HG02642 (cell line): ENCODE data around the gene GNG10.

ENCODE experiments used
- ATAC-seq: cut with Tn5 transposase; IDR thresholded peaks from one replicate; pipeline ENCODE4 v1.9.1; 2021; ENCODE audit warnings: mild to moderate bottlenecking; ENCODE audit not compliant: unreplicated experiment, poor library complexity

The GNG10 gene

DNA sequence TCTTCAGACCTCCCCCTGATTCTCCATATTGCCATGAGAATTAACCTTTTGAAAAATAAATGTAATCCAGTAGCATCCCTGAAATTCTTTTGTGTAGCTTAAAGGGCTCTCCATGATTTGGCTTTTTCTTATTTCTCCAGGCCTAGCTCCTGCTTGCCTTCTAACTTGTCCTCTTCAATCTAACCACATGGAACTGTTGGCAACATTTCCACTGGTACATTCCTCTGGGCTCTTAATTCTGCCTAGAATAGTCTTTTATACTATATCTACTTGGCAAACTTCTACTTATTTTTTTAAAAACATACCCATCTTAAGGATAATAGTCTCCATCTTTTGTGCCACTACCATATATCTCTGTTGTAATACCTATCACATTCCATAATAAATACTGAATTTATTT, 54.1 kb downstream of the GNG10 start:
- ATAC-seq: no peak

DNA sequence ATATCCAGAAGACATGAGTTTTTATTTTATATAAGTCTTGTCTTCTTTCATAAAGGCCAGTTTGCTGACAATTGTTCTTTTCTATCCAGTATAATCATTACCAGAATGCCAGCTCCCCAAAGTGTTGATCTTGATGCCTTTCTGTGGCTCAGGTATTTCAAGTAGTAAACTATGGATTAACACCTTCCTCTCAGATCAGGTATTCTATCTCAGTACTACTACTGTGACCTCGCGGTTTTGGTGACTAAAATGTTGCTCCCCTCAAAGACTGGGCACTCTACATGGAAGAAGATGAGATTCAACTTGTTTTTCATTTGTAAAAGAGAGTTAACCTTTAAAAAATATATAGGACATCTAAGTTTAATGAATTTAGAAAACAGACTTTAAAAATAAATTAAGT, 58.1 kb downstream of the GNG10 start:
- no peak for ATAC-seq
